ENCODE results near the gene SFRP4.
A peak's percentile ranks its signal among the peaks of the same experiment; 100 is the strongest.
"Not testable (repeated sequence)": the region's sequence is repeated elsewhere in the genome, so short reads cannot be mapped to it uniquely, and the experiment has no call there.

The SFRP4 gene

DNA sequence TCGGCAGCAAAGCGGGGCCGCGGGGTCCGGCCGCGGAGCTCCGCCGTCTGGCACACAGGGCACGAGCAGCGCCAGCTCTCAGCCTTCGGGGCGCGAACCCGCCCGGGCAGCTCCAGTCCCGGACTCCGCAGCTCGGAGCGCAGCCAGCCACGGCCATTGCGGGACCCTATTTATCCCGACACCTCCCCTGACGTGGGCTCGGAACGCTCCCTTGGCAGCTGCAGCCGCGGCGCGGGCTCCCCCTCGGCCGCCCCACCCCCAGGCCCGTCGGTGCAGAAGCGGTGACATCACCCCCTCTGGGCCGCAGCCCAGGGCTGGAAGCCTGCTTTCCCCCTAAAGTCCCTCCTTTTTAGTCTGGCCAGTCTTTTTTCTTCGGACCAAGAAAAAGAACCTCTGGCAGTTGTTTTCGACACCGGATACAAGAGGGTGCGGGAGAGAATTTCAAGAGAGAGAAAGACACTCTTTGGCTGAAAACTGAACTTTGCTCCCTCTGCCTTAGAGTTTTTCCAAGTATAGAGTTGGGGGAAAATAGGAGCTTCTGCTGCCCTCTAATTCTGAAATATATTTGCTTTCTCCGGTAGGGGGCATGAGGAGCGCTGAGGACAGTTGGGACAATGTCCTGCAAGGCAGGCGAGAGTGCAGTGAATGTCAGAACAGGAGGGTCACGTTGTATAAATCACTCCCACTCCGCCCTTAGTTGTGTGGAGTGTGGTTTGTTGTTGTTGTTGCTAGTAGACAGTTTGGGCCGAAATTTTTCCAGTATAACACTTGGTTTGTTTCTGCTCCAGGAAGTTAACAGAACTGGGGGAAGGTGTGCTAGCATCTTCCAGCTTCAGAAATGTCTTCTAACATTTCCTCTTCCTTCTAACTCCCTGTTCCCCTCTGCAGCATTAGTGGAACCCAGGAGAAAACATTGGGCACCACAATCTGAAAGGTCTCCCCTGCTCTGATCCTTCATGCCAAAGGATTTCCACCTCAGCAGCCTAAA, at the start of gene SFRP4:
SFRP4 (minus strand) TSS at position 145 of the 988 bp plus-strand sequence. CDS start 280 bp downstream, outside the sequence.
- Histone ChIP-seq H3K27ac (peak within 1 kb of the TSS; percentile 84 to 89), H3K4me3 (peak within 1 kb of the TSS; percentile 76)
- TF ChIP-seq CTCF (IDR thresholded peaks at IDR 0.05): peak; percentile 56
- DNase-seq (ENCODE audit: low spot score): peak; percentile 86

DNA sequence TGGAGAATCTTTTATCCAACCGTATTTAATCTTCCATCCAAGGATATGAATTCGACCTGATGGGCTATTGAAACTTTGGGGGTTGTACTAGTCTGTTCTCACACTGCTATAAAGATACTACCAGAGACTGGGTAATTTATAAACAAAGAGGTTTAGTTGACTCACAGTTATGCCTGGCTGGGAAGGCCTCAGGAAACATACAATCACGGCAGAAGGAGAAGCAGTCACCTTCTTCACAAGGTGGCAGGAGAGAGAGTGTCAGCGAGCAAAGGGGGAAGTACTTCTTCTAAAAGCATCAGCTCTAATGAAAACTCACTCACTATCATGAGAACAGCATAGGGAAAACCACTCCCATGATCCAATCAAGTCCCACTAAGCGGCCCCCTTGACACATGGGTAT, 47.6 kb upstream of the SFRP4 start:
- Histone ChIP-seq H3K4me3 (no peak overlapping the region), H3K27ac (no peak overlapping the region)
- DNase-seq (ENCODE audit: low spot score): no peak
- no peak for TF ChIP-seq CTCF (IDR thresholded peaks at IDR 0.05)

GRCh38 chr7:37961251-37961650, 44.6 kb upstream of the SFRP4 start:
- DNase-seq (ENCODE audit: low spot score): no peak
- Histone ChIP-seq H3K4me3 (no peak overlapping the region), H3K27ac (no peak overlapping the region)
- no peak for TF ChIP-seq CTCF (IDR thresholded peaks at IDR 0.05)

- Histone ChIP-seq H3K4me3 (no peak overlapping the region), H3K27ac (no peak overlapping the region)
- no peak for DNase-seq (ENCODE audit: low spot score)
- no peak for TF ChIP-seq CTCF (IDR thresholded peaks at IDR 0.05)
These were observed 43.9 kb upstream of the SFRP4 start for GRCh38 chr7:37960483-37960882.

- Histone ChIP-seq H3K4me3 (no peak overlapping the region), H3K27ac (no peak overlapping the region)
- DNase-seq (ENCODE audit: low spot score): no peak
- no peak for TF ChIP-seq CTCF (IDR thresholded peaks at IDR 0.05)
These were observed 40.8 kb upstream of the SFRP4 start for GRCh38 chr7:37957221-37957970.

- no peak overlapping the region for H3K27ac ChIP-seq
- no peak for TF ChIP-seq CTCF (IDR thresholded peaks at IDR 0.05)
These were observed 40.2 kb upstream of the SFRP4 start for GRCh38 chr7:37956791-37957190.

GRCh38 chr7:37954217-37954616, 37.6 kb upstream of the SFRP4 start:
- not testable (repeated sequence) for DNase-seq (ENCODE audit: low spot score); H3K4me3 ChIP-seq; H3K27ac ChIP-seq

More at GRCh38 chr7:37956791-37957190, 40.2 kb upstream of the SFRP4 start:
- no peak overlapping the region for H3K4me3 ChIP-seq
- no peak for DNase-seq (ENCODE audit: low spot score)
